A549 (cell line): Measurements from ENCODE around the gene THEM5. TPM values are rescaled to one million over a fixed set of nuclear protein-coding genes. Genes with fewer than 3 reads are reported as not detected.

Source experiments
- ATAC-seq, 2 experiments: fragments of 200-7000 bp in 1 of 2; fragments of >200 bp in 1 of 2; cut with Nextera tagmentation in 1 of 2; cut with Tn5 transposase in 1 of 2; 3 replicates each; pipeline versions ENCODE4 v1.8.0 to v1.9.1; 2018 to 2020; ENCODE audit warnings: mild to moderate bottlenecking in 1 of 2, moderate library complexity in 1 of 2
- CTCF ChIA-PET: fragments of 300-600 bp; sonication (Branson Sonifier 250); formaldehyde crosslinking; extraction: SDS; loops from one replicate; lab custom pipeline; 2021; ENCODE audit warnings: antibody characterized with exemption, inconsistent platforms; lab: Yijun Ruan, JAX
- POLR2A ChIA-PET: fragments of 350-600 bp; formaldehyde crosslinking; extraction: SDS; loops from one replicate; lab custom pipeline; 2021; ENCODE audit warnings: antibody characterized with exemption, inconsistent platforms; lab: Yijun Ruan, JAX
- DNase-seq, 2 experiments: peaks; one replicate each; pipeline versions ENCODE4 v3.0.0 to v3.0.0-alpha.2; 2011 to 2016; ENCODE audit warnings: low read depth in 1 of 2, low spot score in 1 of 2
- FAIRE-seq: peaks from 2 replicates; lab custom pipeline; 2011; peaks lifted over from hg19 to GRCh38; lab: Jason Lieb, UNC
- H3K27ac ChIP-seq, 2 experiments: fragments of >200 bp; sonication (Bioruptor Twin); formaldehyde crosslinking; 3 replicates each; pipeline ENCODE4 v1.5.1; 2016 to 2017
- H3K4me1 ChIP-seq: fragments of >200 bp; sonication (Bioruptor Twin); formaldehyde crosslinking; 3 replicates; pipeline ENCODE4 v1.6.1; 2016
- H3K4me2 ChIP-seq: fragments of >200 bp; sonication (Bioruptor Twin); formaldehyde crosslinking; 3 replicates; pipeline ENCODE4 v1.6.1; 2016
- H3K4me3 ChIP-seq: fragments of >200 bp; sonication (Bioruptor Twin); formaldehyde crosslinking; 3 replicates; pipeline ENCODE4 v1.5.1; 2016
- H3K9me3 ChIP-seq: fragments of >200 bp; sonication (Bioruptor Twin); formaldehyde crosslinking; 3 replicates; pipeline ENCODE4 v1.6.1; 2016
- CBX8 ChIP-seq: fragments of 200-600 bp; sonication (generic); IDR thresholded peaks from 2 replicates; pipeline ENCODE4 v1.6.1; 2016
- CHD4 ChIP-seq: fragments of 200-600 bp; sonication (generic); IDR thresholded peaks from 2 replicates; pipeline ENCODE4 v1.6.1; 2016; ENCODE audit warnings: antibody characterized with exemption, mild to moderate bottlenecking, borderline replicate concordance
- E2F6 ChIP-seq: IDR thresholded peaks from 2 replicates; pipeline ENCODE4 v1.6.1; 2012; ENCODE audit warnings: low read depth, borderline replicate concordance
- EHMT2 ChIP-seq: fragments of 200-600 bp; sonication (generic); IDR thresholded peaks from 2 replicates; pipeline ENCODE4 v1.6.1; 2016; ENCODE audit warnings: antibody characterized with exemption, low read depth, mild to moderate bottlenecking, moderate library complexity
- EP300 ChIP-seq, 2 experiments: fragments of >200 bp; sonication (Bioruptor Twin); formaldehyde crosslinking; IDR thresholded peaks; 2 replicates in 1 of 2; 3 replicates in 1 of 2; pipeline ENCODE4 v1.6.1; 2016 to 2017
- HDAC2 ChIP-seq: fragments of 200-600 bp; sonication (generic); IDR thresholded peaks from 2 replicates; pipeline ENCODE4 v1.6.1; 2016
- HEYL ChIP-seq: fragments of 250-450 bp; sonication (Bioruptor Pico); IDR thresholded peaks from 2 replicates; pipeline ENCODE4 v1.8.0; 2021; ENCODE audit warnings: mild to moderate bottlenecking, moderate library complexity
- HMGXB4 ChIP-seq: fragments of 250-450 bp; sonication (Bioruptor Pico); IDR thresholded peaks from 2 replicates; pipeline ENCODE4 v1.5.0; 2021; ENCODE audit warnings: mild to moderate bottlenecking, moderate library complexity, borderline replicate concordance
- HOXB5 ChIP-seq: fragments of 250-450 bp; sonication (Bioruptor Pico); IDR thresholded peaks from 2 replicates; pipeline ENCODE4 v1.5.0; 2020; ENCODE audit warnings: mild to moderate bottlenecking, moderate library complexity
- JUN ChIP-seq, 2 experiments: fragments of >200 bp; sonication (Bioruptor Twin); formaldehyde crosslinking; IDR thresholded peaks; 2 replicates in 1 of 2; 3 replicates in 1 of 2; pipeline ENCODE4 v1.6.1; 2016 to 2017
- MAFK ChIP-seq: fragments of 450-650 bp; IDR thresholded peaks from 2 replicates; pipeline ENCODE4 v1.6.1; 2014; ENCODE audit not compliant: partially characterized antibody
- MAZ ChIP-seq: fragments of 150-350 bp; IDR thresholded peaks from 2 replicates; pipeline ENCODE4 v1.6.1; 2014; ENCODE audit warnings: antibody characterized with exemption, low read depth, low read length, borderline replicate concordance
- MYC ChIP-seq: IDR thresholded peaks from 2 replicates; pipeline ENCODE4 v1.6.1; 2012; ENCODE audit warnings: mild to moderate bottlenecking, inconsistent platforms, low read length, improper control_type of control experiment, borderline replicate concordance
- NFE2L2 ChIP-seq: fragments of 150-350 bp; conservative IDR thresholded peaks from 2 replicates; pipeline ENCODE4 v1.6.1; 2014; ENCODE audit warnings: low read length
- NPAS2 ChIP-seq: fragments of 250-450 bp; sonication (Bioruptor Pico); IDR thresholded peaks from 2 replicates; pipeline ENCODE4 v1.8.0; 2022; ENCODE audit warnings: mild to moderate bottlenecking, moderate library complexity, borderline replicate concordance
- POLR2AphosphoS2 ChIP-seq: conservative IDR thresholded peaks from 2 replicates; pipeline ENCODE4 v1.6.1; 2012; ENCODE audit warnings: low read length, improper control_type of control experiment, inconsistent platforms
- RAD21 ChIP-seq, 2 experiments: fragments of >200 bp in 1 of 2; sonication (Bioruptor Twin) in 1 of 2; formaldehyde crosslinking in 1 of 2; IDR thresholded peaks in 1 of 2; conservative IDR thresholded peaks in 1 of 2; 2 replicates in 1 of 2; 3 replicates in 1 of 2; pipeline ENCODE4 v1.6.1; 2012 to 2018; ENCODE audit warnings: inconsistent platforms in 1 of 2
- RARB ChIP-seq: fragments of 250-450 bp; sonication (Bioruptor Pico); IDR thresholded peaks from 2 replicates; pipeline ENCODE4 v1.8.0; 2021; ENCODE audit warnings: mild to moderate bottlenecking, moderate library complexity
- RCOR1 ChIP-seq: fragments of 150-350 bp; IDR thresholded peaks from 2 replicates; pipeline ENCODE4 v1.6.1; 2014; ENCODE audit warnings: antibody characterized with exemption, low read length, low read depth
- RFX5 ChIP-seq: fragments of 450-650 bp; IDR thresholded peaks from 2 replicates; pipeline ENCODE4 v1.7.1; 2014; ENCODE audit warnings: antibody characterized with exemption, mild to moderate bottlenecking, moderate library complexity
- SREBF2 ChIP-seq: fragments of 450-650 bp; IDR thresholded peaks from 2 replicates; pipeline ENCODE4 v1.6.1; 2014; ENCODE audit warnings: mild to moderate bottlenecking, moderate library complexity
- USF2 ChIP-seq: fragments of 450-650 bp; IDR thresholded peaks from 2 replicates; pipeline ENCODE4 v1.6.1; 2014; ENCODE audit warnings: antibody characterized with exemption
- ZSCAN20 ChIP-seq: fragments of 250-450 bp; sonication (Bioruptor Pico); IDR thresholded peaks from 2 replicates; pipeline ENCODE4 v1.8.0; 2022; ENCODE audit warnings: mild to moderate bottlenecking, moderate library complexity
- WGBS: methylation state at CpG from one replicate; pipeline ENCODE4 v1.1.6; 2017; ENCODE audit errors: missing lambda C conversion rate; 5-methylcytosine and 5-hydroxymethylcytosine counted together
- polyA plus RNA-seq, 4 experiments: library from polyadenylated mRNA; depleted of rRNA in 3 of 4; stranded (reverse); fragments of >200 nt; fragmentation: RNase III in 1 of 4; extraction: RNeasy Plus Mini Kit Qiagen cat#74134 plus additional on column Dnase treatment in 1 of 4; gene quantifications; 2 replicates in 3 of 4; 3 replicates in 1 of 4; pipeline ENCODE4 v1.2.3, GENCODE V29; 2011 to 2017
- TF ChIP-seq, protein P1 (sequence below): fragments of >200 bp; sonication (Bioruptor Twin); formaldehyde crosslinking; IDR thresholded peaks from 3 replicates; pipeline ENCODE4 v1.6.1; 2016
- TF ChIP-seq, protein P2 (sequence below): IDR thresholded peaks from 2 replicates; pipeline ENCODE4 v1.6.1; 2012
- TF ChIP-seq, protein P3 (sequence below): fragments of >200 bp; sonication (Bioruptor Twin); formaldehyde crosslinking; IDR thresholded peaks from 3 replicates; pipeline ENCODE4 v1.5.1; 2016

The THEM5 gene
- polyA plus RNA-seq, 2 of the 4 experiments (the other 2 are of a cell fraction), result not detected

DNA sequence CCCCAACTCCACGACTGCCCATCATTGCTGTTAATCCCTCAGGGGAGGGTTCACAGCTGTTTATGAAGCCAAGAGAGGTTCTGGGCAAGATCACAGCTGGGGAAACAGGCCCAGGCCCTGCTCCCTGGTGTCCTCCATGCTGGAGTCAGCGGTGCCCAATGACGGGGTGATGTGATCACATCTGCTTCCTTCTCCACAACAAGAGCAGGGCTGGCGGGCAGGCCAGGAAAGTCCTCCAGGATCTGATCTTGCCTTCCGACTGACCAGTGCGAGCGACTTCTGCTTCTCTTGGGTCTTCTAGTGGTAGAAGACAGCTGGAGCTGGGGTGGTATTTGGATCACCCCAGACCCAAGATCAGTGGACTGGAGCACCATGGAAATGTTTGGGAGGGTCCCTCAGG is 47.3 kb downstream of the THEM5 start (continued):
- TF ChIP-seq, protein P1, sequence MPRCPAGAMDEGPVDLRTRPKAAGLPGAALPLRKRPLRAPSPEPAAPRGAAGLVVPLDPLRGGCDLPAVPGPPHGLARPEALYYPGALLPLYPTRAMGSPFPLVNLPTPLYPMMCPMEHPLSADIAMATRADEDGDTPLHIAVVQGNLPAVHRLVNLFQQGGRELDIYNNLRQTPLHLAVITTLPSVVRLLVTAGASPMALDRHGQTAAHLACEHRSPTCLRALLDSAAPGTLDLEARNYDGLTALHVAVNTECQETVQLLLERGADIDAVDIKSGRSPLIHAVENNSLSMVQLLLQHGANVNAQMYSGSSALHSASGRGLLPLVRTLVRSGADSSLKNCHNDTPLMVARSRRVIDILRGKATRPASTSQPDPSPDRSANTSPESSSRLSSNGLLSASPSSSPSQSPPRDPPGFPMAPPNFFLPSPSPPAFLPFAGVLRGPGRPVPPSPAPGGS, result no peak

DNA sequence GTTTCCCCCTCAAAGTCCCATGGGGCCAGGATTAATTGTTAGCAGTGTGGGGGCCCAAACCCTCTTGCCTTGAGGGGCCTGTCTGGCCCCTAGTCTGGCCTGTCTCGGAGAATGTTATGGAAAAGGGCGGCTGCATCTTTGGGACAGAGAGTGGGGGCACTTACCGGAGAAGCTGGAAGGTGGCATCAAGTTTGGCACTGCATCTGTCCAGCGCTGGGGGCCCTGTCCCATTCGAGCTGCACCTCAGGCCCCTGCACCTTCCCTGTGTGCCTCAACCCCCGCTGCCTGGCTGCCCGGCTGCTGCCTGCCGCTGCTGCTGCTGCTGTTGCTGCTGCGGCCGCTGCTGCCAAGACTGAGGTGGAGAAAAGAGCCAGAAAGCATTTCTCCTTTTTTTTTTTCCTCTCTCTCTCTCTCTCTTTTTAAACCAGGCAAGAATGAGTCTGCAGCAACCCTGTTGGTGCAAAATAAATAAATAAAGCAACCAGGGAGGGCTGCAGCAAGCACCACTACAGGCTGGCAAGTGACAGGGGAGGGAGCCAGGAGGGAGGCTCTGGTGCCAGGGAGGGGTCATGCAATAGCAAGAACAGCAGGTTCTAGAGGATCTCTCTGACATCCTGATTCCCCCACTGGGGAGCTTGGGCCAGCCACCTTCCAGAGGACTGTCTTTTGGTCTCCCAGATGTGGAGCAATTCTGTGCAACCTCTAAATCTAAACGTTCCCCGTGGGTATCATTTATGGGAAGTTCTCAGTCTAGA is 48.3 kb downstream of the THEM5 start, which contains the start of gene LINGO4:
Gene LINGO4, minus strand, starts transcription at position 354 of the 755 bp plus-strand sequence. CDS start 2,715 bp downstream, outside the sequence.
- 0 out of 6 replicates have a peak, but pooled peaks of 1 of the 2 experiments have one; percentile 16 for ATAC-seq
- ChIA-PET CTCF (interaction anchor here (0.6 to 1.0 kb wide), 2 partner anchors 31 to 1743 kb away, joined by 4 to 5 read pairs; no protein-coding TSS in a partner anchor), POLR2A (no interaction called here)
- Histone ChIP-seq H3K4me1 (no peaks in the 10 kb centered on the region), H3K4me3 (no peak within 1 kb of the TSS), H3K27ac (no peak within 1 kb of the TSS), H3K9me3 (no peaks in the 10 kb centered on the region), H3K4me2 (no peak within 1 kb of the TSS)
- no peak for FAIRE-seq
- no peak for DNase-seq
- WGBS, result 52% methylated on average over 12 of the region's 12 CpGs
- no peak for TF ChIP-seq MYC
- TF ChIP-seq RARB (CRISPR knock-in tag), result no peak
- no peak for TF ChIP-seq E2F6
- no peak for TF ChIP-seq USF2
- TF ChIP-seq SREBF2, result no peak
- TF ChIP-seq POLR2AphosphoS2, result no peak
- no peak for TF ChIP-seq JUN (IDR thresholded peaks at IDR 0.05)
- TF ChIP-seq, protein P2, sequence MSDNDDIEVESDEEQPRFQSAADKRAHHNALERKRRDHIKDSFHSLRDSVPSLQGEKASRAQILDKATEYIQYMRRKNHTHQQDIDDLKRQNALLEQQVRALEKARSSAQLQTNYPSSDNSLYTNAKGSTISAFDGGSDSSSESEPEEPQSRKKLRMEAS, result no peak
- TF ChIP-seq, protein P1, result no peak
- no peak for TF ChIP-seq CBX8
- TF ChIP-seq RFX5, result no peak
- no peak for TF ChIP-seq HOXB5 (CRISPR knock-in tag)
- TF ChIP-seq MAFK, result no peak
- no peak for TF ChIP-seq NPAS2 (CRISPR knock-in tag)
- no peak for TF ChIP-seq RAD21 (conservative IDR thresholded peaks at IDR 0.05 in 1 of 2, IDR thresholded peaks at IDR 0.05 in 1 of 2)
- no peak for TF ChIP-seq MAZ
- no peak for TF ChIP-seq ZSCAN20
- TF ChIP-seq HEYL, result no peak
- TF ChIP-seq CHD4, result no peak
- no peak for TF ChIP-seq EP300 (IDR thresholded peaks at IDR 0.05)

DNA sequence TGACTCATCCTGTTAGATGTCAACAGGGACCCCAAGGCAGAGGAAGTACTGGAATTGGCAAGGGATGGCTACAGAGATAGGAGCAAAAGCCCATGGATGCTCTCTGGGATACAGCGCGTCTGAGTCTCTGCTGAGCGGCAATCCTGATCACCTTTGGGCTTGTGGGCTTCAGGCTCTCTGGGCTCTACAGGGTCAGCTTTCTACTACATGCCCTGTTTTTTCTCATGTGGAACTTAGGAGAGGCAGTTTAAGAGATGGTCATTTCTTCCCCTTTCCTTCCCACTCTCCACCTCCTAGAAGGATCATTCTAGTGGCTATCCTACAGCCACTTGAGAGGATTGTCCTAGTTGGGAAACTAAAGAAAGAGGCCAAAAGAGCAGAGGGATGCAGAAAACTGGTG is 49.6 kb downstream of the THEM5 start:
- 97% methylated on average over 3 of the region's 3 CpGs for WGBS
- H3K4me2 ChIP-seq, result no peak overlapping the region
- no peak for DNase-seq
- H3K4me3 ChIP-seq, result no peak overlapping the region
- no peaks in the 10 kb centered on the region for H3K4me1 ChIP-seq
- H3K9me3 ChIP-seq, result no peaks in the 10 kb centered on the region
- no peak for ATAC-seq
- CTCF ChIA-PET, result no interaction called here
- TF ChIP-seq, protein P3, sequence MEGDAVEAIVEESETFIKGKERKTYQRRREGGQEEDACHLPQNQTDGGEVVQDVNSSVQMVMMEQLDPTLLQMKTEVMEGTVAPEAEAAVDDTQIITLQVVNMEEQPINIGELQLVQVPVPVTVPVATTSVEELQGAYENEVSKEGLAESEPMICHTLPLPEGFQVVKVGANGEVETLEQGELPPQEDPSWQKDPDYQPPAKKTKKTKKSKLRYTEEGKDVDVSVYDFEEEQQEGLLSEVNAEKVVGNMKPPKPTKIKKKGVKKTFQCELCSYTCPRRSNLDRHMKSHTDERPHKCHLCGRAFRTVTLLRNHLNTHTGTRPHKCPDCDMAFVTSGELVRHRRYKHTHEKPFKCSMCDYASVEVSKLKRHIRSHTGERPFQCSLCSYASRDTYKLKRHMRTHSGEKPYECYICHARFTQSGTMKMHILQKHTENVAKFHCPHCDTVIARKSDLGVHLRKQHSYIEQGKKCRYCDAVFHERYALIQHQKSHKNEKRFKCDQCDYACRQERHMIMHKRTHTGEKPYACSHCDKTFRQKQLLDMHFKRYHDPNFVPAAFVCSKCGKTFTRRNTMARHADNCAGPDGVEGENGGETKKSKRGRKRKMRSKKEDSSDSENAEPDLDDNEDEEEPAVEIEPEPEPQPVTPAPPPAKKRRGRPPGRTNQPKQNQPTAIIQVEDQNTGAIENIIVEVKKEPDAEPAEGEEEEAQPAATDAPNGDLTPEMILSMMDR, result no peak
- TF ChIP-seq CBX8, result no peak
- no peak for TF ChIP-seq EHMT2
- no peak for TF ChIP-seq HMGXB4
- no peak for TF ChIP-seq HDAC2
- no peak for TF ChIP-seq RCOR1
- TF ChIP-seq NFE2L2, result no peak
- H3K27ac ChIP-seq, result no peak overlapping the region
- POLR2A ChIA-PET, result no interaction called here
- FAIRE-seq, result no peak
